H9 (cell line): Measurements from ENCODE around the gene AFF4. TPM values are rescaled to one million over a fixed set of nuclear protein-coding genes. Genes with fewer than 3 reads are reported as not detected.

Experiments used
- DNase-seq: peaks from one replicate; pipeline ENCODE4 v3.0.0-alpha.2; 2017
- H2AFZ ChIP-seq: one replicate; pipeline ENCODE4 v1.6.1; 2013; ENCODE audit warnings: mild to moderate bottlenecking, low read length, control low read depth, moderate library complexity
- H2AK5ac ChIP-seq: 2 replicates; pipeline ENCODE4 v1.6.1; 2013; ENCODE audit warnings: low read length, control low read depth, mixed read lengths; ENCODE audit not compliant: insufficient read length
- H2BK120ac ChIP-seq: one replicate; pipeline ENCODE4 v1.6.1; 2013; ENCODE audit warnings: low read depth, mild to moderate bottlenecking, low read length, control low read depth, inconsistent platforms; ENCODE audit not compliant: poor library complexity, severe bottlenecking
- H2BK12ac ChIP-seq: 2 replicates; pipeline ENCODE4 v1.6.1; 2013; ENCODE audit warnings: low read length, control low read depth, mixed read lengths, low read depth; ENCODE audit not compliant: insufficient read length
- H2BK15ac ChIP-seq: 2 replicates; pipeline ENCODE4 v1.6.1; 2013; ENCODE audit warnings: low read depth, low read length, control low read depth
- H2BK20ac ChIP-seq: one replicate; pipeline ENCODE4 v1.6.1; 2013; ENCODE audit warnings: low read depth, mild to moderate bottlenecking, low read length, control low read depth, inconsistent platforms; ENCODE audit not compliant: poor library complexity, severe bottlenecking
- H2BK5ac ChIP-seq: 2 replicates; pipeline ENCODE4 v1.6.1; 2013; ENCODE audit warnings: low read length, control low read depth, mixed read lengths; ENCODE audit not compliant: insufficient read length
- H3K14ac ChIP-seq: 2 replicates; pipeline ENCODE4 v1.6.1; 2013; ENCODE audit warnings: low read length, control low read depth; ENCODE audit not compliant: insufficient read depth
- H3K18ac ChIP-seq: 2 replicates; pipeline ENCODE4 v1.6.1; 2013; ENCODE audit warnings: low read depth, mild to moderate bottlenecking, mixed read lengths, low read length, control low read depth; ENCODE audit not compliant: insufficient read length
- H3K23ac ChIP-seq: 2 replicates; pipeline ENCODE4 v1.6.1; 2013; ENCODE audit warnings: low read length, control low read depth, mixed read lengths, low read depth; ENCODE audit not compliant: insufficient read length
- H3K23me2 ChIP-seq: 2 replicates; pipeline ENCODE4 v1.6.1; 2013; ENCODE audit warnings: low read depth, mild to moderate bottlenecking, mixed read lengths, low read length, control low read depth; ENCODE audit not compliant: insufficient read length, poor library complexity, severe bottlenecking
- H3K27ac ChIP-seq: 2 replicates; pipeline ENCODE4 v1.5.1; 2013; ENCODE audit warnings: low read length, control low read depth, mixed read lengths, low read depth; ENCODE audit not compliant: insufficient read length
- H3K27me3 ChIP-seq: 2 replicates; pipeline ENCODE4 v1.6.1; 2013; ENCODE audit warnings: low read length, control low read depth, inconsistent platforms; ENCODE audit not compliant: insufficient read depth
- H3K4ac ChIP-seq: 2 replicates; pipeline ENCODE4 v1.6.1; 2013; ENCODE audit warnings: low read depth, mild to moderate bottlenecking, control low read depth, inconsistent platforms, low read length, moderate library complexity
- H3K4me1 ChIP-seq: 2 replicates; pipeline ENCODE4 v1.6.1; 2013; ENCODE audit warnings: low read length, control low read depth, inconsistent platforms; ENCODE audit not compliant: insufficient read depth
- H3K4me2 ChIP-seq: 2 replicates; pipeline ENCODE4 v1.6.1; 2013; ENCODE audit warnings: low read length, control low read depth, mixed read lengths; ENCODE audit not compliant: insufficient read length, insufficient read depth
- H3K56ac ChIP-seq: 2 replicates; pipeline ENCODE4 v1.6.1; 2013; ENCODE audit warnings: low read depth, mild to moderate bottlenecking, mixed read lengths, low read length, control low read depth; ENCODE audit not compliant: insufficient read length
- H3K79me1 ChIP-seq: 2 replicates; pipeline ENCODE4 v1.6.1; 2013; ENCODE audit warnings: low read depth, mild to moderate bottlenecking, moderate library complexity, low read length, control low read depth, inconsistent platforms; ENCODE audit not compliant: insufficient read depth, poor library complexity, severe bottlenecking
- H3K79me2 ChIP-seq: 2 replicates; pipeline ENCODE4 v1.6.1; 2013; ENCODE audit warnings: low read length, control low read depth, inconsistent platforms; ENCODE audit not compliant: insufficient read depth
- H3K9ac ChIP-seq: 2 replicates; pipeline ENCODE4 v1.6.1; 2013; ENCODE audit warnings: low read length, control low read depth, mixed read lengths; ENCODE audit not compliant: insufficient read length; ENCODE audit errors: extremely low read depth
- H3K9me3 ChIP-seq: one replicate; pipeline ENCODE4 v1.6.1; 2013; ENCODE audit warnings: low read depth, low read length, inconsistent platforms; ENCODE audit not compliant: control insufficient read depth
- H3T11ph ChIP-seq: one replicate; pipeline ENCODE4 v1.6.1; 2013; ENCODE audit warnings: mild to moderate bottlenecking, low read length, control low read depth, inconsistent platforms
- H4K20me1 ChIP-seq: one replicate; pipeline ENCODE4 v1.6.1; 2013; ENCODE audit not compliant: control insufficient read depth, insufficient read length, insufficient read depth
- H4K5ac ChIP-seq: 2 replicates; pipeline ENCODE4 v1.6.1; 2013; ENCODE audit warnings: low read depth, mild to moderate bottlenecking, mixed read lengths, low read length, control low read depth; ENCODE audit not compliant: insufficient read length
- H4K8ac ChIP-seq: replicated peaks from 2 replicates; pipeline ENCODE4 v1.6.1; 2013; ENCODE audit warnings: low read length, control low read depth, mixed read lengths, low read depth; ENCODE audit not compliant: insufficient read length
- H4K91ac ChIP-seq: 2 replicates; pipeline ENCODE4 v1.6.1; 2013; ENCODE audit warnings: low read depth, mild to moderate bottlenecking, moderate library complexity, mixed read lengths, low read length, control low read depth; ENCODE audit not compliant: insufficient read length
- H3K27ac Mint-ChIP-seq, 3 experiments: 2 replicates in 2 of 3; 3 replicates in 1 of 3; pipeline ENCODE4 v1.8.0; 2020 to 2021; ENCODE audit warnings: mixed read lengths in 3 of 3, mild to moderate bottlenecking in 1 of 3, moderate library complexity in 1 of 3
- H3K27me3 Mint-ChIP-seq: 2 replicates; pipeline ENCODE4 v1.8.0; 2021; ENCODE audit warnings: low read depth, mild to moderate bottlenecking, moderate library complexity, mixed read lengths
- H3K36me3 Mint-ChIP-seq, 3 experiments: 2 replicates in 2 of 3; 3 replicates in 1 of 3; pipeline ENCODE4 v1.8.0; 2020 to 2021; ENCODE audit warnings: low read depth in 3 of 3, mixed read lengths in 3 of 3; ENCODE audit not compliant: insufficient read depth in 1 of 3
- H3K4me1 Mint-ChIP-seq, 2 experiments: 2 replicates each; pipeline ENCODE4 v1.8.0; 2020; ENCODE audit warnings: mixed read lengths in 2 of 2
- H3K4me3 Mint-ChIP-seq, 2 experiments: 2 replicates in 1 of 2; 3 replicates in 1 of 2; pipeline ENCODE4 v1.8.0; 2020 to 2021; ENCODE audit warnings: mild to moderate bottlenecking in 2 of 2, mixed read lengths in 2 of 2, moderate library complexity in 1 of 2
- H3K9me3 Mint-ChIP-seq, 2 experiments: 2 replicates in 1 of 2; 3 replicates in 1 of 2; pipeline ENCODE4 v1.8.0; 2020; ENCODE audit warnings: mild to moderate bottlenecking in 2 of 2, mixed read lengths in 2 of 2, moderate library complexity in 1 of 2
- CTCF ChIP-seq: fragments of 200-600 bp; sonication (generic); conservative IDR thresholded peaks from 3 replicates; pipeline ENCODE4 v1.8.0; 2021; ENCODE audit warnings: antibody characterized with exemption, mild to moderate bottlenecking
- WGBS: extraction: QIAGEN DNeasy Blood & Tissue Kit; methylation state at CpG from one replicate; pipeline ENCODE4 v1.1.7; 2013; ENCODE audit warnings: missing lambda C conversion rate, low lambda C conversion rate, mixed read lengths; ENCODE audit not compliant: insufficient read length; ENCODE audit errors: extremely low coverage; 5-methylcytosine and 5-hydroxymethylcytosine counted together
- total RNA-seq: library from RNA; stranded (reverse); gene quantifications from 2 replicates; pipeline ENCODE4 v1.2.1, GENCODE V29; 2021

AFF4 gene
- total RNA-seq, 1 experiment from 2014 or later = 73.2 TPM

DNA sequence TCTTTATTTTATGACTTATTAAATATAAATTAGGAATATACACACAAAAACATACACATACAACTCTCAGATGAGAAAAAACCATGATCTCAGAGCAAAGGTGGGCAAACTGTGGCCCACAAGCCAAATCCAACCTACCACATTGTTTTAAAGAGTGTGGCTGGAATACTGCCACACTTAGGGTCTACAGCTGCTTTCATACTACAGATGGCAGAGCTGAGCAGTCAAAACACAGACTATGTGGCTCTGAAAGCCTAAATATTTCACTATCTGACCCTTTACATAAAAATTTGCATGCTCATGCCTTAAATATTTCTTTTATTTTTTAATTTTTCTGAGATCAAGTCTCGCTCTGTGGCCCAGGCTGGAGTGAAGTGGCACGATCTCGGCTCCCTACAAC, 61.7 kb downstream of the AFF4 start:
- DNase-seq = no peak
- Mint-ChIP-seq H3K27me3 (no peaks in the 10 kb centered on the region), H3K36me3 (peaks cover 7 to 39% (median 33%) of the 10 kb centered on the region in 3 experiments; a peak in 6 of 7 replicates), H3K27ac (no peak overlapping the region), H3K4me3 (no peak overlapping the region), H3K4me1 (no peaks in the 10 kb centered on the region), H3K9me3 (no peaks in the 10 kb centered on the region)
- no peaks in the 10 kb centered on the region for H4K20me1 ChIP-seq
- no peak overlapping the region for H2AFZ ChIP-seq
- no peak overlapping the region for H2BK20ac ChIP-seq
- H3K18ac ChIP-seq = no peak overlapping the region
- no peaks in the 10 kb centered on the region for H3K79me2 ChIP-seq
- no peak overlapping the region for H3K14ac ChIP-seq
- no peak overlapping the region for H2AK5ac ChIP-seq
- no peak overlapping the region for H2BK15ac ChIP-seq
- no peaks in the 10 kb centered on the region; the same call in 1 of the 2 replicates for H3K27me3 ChIP-seq
- H3K4ac ChIP-seq = no peak overlapping the region
- TF ChIP-seq CTCF = no peak
- H3K4me1 ChIP-seq = no peaks in the 10 kb centered on the region
- H3K4me2 ChIP-seq = no peak overlapping the region
- no peak overlapping the region for H4K5ac ChIP-seq
- H4K91ac ChIP-seq = no peak overlapping the region
- WGBS = no CpG with 5 or more reads among the region's 3 CpGs
- no peak overlapping the region for H2BK120ac ChIP-seq
- H3K9me3 ChIP-seq = no peaks in the 10 kb centered on the region
- no peak overlapping the region for H3K9ac ChIP-seq
- H3K23ac ChIP-seq = no peak overlapping the region
- H3K79me1 ChIP-seq = no peaks in the 10 kb centered on the region
- no peak overlapping the region for H2BK5ac ChIP-seq
- no peaks in the 10 kb centered on the region for H3K23me2 ChIP-seq
- no peak overlapping the region for H3T11ph ChIP-seq
- no peak overlapping the region for H4K8ac ChIP-seq
- H3K27ac ChIP-seq = no peak overlapping the region
- no peak overlapping the region for H3K56ac ChIP-seq
- H2BK12ac ChIP-seq = no peak overlapping the region
